GM12864 (cell line): Measurements from ENCODE around the gene DGKI.

Experiments used
- DNase-seq: peaks from one replicate; pipeline ENCODE4 v3.0.0-alpha.2; 2011; ENCODE audit warnings: low read depth
- H3K4me3 ChIP-seq: 2 replicates; pipeline ENCODE4 v1.5.1; 2011; ENCODE audit warnings: mild to moderate bottlenecking, low read depth, low read length, control low read depth
- CTCF ChIP-seq: IDR thresholded peaks from 2 replicates; pipeline ENCODE4 v1.5.1; 2011; ENCODE audit warnings: low read depth, mild to moderate bottlenecking, moderate library complexity, low read length, control low read depth, inconsistent platforms; ENCODE audit errors: missing control alignments

Gene DGKI

GRCh38 chr7:137862358-137862757 is 15.6 kb upstream of the DGKI start:
- TF ChIP-seq CTCF = no peak
- no peak overlapping the region for H3K4me3 ChIP-seq
- DNase-seq = no peak

- TF ChIP-seq CTCF = no peak
- no peak overlapping the region for H3K4me3 ChIP-seq
- no peak for DNase-seq
Measured at GRCh38 chr7:137860542-137860941, 13.8 kb upstream of the DGKI start.

GRCh38 chr7:137853053-137853452 is 6.3 kb upstream of the DGKI start:
- DNase-seq = no peak
- H3K4me3 ChIP-seq = no peak overlapping the region
- TF ChIP-seq CTCF = no peak

- no peak for TF ChIP-seq CTCF
- no peak overlapping the region for H3K4me3 ChIP-seq
- DNase-seq = no peak
Measured at GRCh38 chr7:137852108-137852507, 5.3 kb upstream of the DGKI start.

- H3K4me3 ChIP-seq = no peak overlapping the region
- no peak for TF ChIP-seq CTCF
- DNase-seq = no peak
Measured at GRCh38 chr7:137850972-137851945, 4.5 kb upstream of the DGKI start.

GRCh38 chr7:137850571-137850970 is 3.8 kb upstream of the DGKI start:
- no peak overlapping the region for H3K4me3 ChIP-seq
- no peak for DNase-seq
- TF ChIP-seq CTCF = no peak

GRCh38 chr7:137848095-137848494 is 1.3 kb upstream of the DGKI start:
- no peak for DNase-seq
- TF ChIP-seq CTCF = no peak
- H3K4me3 ChIP-seq = no peak overlapping the region
